Measurements from ENCODE around the gene MUC4.
"Not testable (repeated sequence)": the region's sequence is repeated elsewhere in the genome, so short reads cannot be mapped to it uniquely, and the experiment has no call there.

Gene MUC4

DNA sequence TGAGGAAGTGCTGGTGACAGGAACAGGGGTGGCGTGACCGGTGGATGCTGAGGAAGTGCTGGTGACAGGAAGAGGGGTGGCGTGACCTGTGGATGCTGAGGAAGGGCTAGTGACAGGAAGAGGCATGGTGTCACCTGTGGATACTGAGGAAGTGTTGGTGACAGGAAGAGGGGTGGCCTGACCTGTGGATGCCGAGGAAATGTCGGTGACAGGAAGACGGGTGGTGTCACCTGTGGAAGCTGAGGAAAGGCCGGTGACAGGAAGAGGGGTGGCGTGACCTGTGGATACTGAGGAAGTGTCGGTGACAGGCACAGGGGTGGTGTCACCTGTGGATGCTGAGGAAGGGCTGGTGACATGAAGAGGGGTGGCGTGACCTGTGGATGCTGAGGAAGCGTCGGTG, 30.5 kb downstream of the MUC4 start:
- not testable (repeated sequence) for DNase-seq (ENCODE audit: low read depth)

- no peak for DNase-seq (ENCODE audit: low read depth)
These were observed 33.8 kb downstream of the MUC4 start for GRCh38 chr3:195777975-195778374.

- DNase-seq (ENCODE audit: low read depth) = no peak
These were observed 36.8 kb downstream of the MUC4 start for GRCh38 chr3:195774917-195775316.

DNA sequence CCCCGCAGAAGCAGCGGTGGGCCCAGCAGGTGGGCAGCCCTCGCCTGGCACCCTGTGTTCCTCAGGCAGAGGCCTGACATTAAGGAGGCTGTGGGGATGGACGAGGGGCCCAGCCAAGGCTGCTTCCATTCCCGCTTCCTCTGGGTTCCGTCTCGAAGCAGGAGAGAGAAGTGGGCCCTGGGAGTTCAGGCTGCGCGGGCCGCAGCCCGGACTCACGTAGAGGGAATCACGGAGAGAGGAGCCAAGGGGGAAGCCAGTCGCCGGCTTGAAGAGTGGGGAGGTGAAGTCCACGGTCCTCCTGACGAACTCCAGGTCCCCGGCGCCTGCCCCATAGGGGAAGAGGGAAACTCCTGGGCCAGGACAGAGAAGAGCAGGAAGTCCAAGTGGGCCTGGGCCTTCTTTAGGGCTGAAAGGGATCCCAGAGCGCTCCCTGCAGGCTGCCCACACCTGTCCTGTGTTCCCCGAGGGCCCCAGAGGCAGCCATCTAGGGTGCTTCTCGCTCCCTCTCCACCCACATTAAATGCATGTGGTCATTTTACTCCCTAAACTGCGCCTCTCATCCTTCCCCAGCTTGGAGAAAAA, 37.7 kb downstream of the MUC4 start:
- no peak for DNase-seq (ENCODE audit: low read depth)

DNA sequence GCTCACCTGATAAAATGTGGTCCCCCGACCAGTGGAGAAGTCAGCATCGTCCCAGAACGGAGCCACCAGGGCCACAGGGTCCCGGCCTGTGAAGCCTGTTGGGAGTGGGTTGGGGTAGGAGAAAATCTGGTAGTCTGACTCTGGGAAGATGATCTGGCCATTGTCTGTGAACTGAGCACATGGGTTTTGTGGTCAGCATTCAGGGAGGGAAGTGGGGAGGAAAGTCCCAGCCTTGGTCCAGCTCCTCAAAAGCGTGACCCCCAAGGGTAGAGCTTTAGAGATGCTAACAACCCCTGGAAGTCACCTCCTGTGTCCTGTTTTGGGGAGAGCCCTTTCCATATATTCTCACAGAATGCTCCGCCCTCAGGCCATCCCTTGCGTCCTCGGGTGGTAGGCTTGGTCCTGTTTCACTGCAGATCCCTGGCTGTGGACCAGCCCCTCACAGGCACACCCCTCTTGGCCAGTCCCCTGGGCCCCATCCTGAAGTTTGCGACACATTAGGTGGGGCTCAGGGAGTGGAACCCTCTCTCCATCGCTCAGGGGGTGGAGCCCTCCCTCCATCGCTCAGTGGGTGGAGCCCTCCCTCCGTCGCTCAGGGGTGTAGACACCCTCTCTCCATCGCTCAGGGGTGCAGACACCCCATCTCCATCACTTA, 40.0 kb downstream of the MUC4 start:
- no peak for DNase-seq (ENCODE audit: low read depth)

- DNase-seq (ENCODE audit: low read depth) = not testable (repeated sequence)
These were observed 40.7 kb downstream of the MUC4 start for GRCh38 chr3:195770841-195771645.

DNA sequence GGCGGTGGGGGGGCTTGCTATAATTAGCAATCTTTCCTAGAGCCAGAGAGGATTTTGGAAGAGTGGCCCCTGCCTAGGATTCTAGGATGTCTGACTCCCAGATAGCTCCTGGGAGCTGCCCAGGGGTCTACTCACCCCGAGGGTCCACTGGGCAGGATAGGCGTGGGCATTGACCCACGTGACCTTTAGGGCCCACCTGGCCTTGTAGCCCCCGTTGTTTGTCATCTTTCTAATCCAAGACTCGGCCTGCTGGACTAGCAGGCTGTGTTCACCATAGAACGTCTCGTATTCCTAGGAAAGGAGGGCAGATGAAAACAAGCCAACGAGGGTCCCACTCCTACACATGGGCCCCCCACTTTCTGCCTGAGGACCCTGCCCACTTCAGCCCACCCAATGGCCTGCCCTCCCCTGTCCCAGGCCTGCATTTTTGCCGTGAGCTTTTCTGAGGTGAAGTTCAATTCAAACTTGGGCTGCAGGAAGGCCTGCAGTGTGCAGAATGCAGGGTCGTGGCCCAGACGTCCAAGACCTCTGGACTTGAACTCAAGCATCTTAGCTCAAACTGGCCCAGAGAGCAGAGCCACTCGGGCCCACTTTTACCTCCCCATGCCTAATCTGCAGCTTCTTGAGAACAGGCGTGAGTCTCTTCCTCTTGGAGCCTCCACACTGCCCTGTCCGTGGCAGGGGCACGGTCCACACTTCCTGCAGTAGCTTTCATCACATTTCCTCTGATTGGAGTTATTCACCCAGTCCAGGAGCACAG, 41.5 kb downstream of the MUC4 start:
- DNase-seq (ENCODE audit: low read depth) = no peak

DNA sequence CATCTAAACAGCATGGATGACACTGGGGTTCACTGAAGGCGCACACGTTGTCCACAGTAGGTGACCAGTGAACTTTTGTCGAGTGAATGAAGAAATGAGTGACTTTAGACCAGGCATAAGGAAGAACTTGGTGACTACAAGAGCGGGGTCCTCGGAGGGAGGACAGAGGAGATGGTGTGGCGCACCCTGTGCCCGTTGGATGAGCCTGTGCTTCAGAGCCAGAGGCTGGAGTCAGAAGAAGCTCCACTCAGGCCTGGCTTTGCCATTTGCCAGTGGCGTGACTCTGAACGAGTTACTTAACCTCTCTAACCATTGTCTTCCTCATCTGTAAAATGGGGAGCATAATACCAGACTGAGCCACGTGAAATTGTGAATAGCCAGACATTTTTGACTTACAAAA, 42.2 kb downstream of the MUC4 start:
- no peak for DNase-seq (ENCODE audit: low read depth)

DNA sequence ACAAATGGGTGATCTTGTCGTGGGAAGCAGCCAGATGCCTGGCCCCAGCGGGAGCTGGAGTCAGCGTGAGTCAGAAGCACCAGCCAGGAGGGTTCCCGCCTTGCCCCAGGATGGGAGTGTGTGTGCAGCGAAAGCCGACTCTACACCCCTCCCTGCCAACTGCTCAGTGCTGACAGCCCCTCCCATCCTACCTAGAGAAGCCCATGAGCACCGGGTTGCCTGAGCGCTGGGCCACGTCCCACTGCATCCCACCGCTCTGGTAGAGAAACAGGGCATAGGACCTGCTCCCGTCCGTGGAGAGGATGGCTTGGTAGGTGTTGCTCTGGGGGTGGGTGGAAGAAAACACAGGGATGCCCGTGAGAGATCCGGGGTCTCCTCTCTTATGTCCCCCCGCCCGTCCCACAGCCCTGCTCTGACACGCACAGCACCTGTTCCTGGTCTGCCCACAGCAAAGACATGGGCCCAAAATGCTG, 42.9 kb downstream of the MUC4 start:
- no peak for DNase-seq (ENCODE audit: low read depth)

GRCh38 chr3:195768414-195768813, 43.3 kb downstream of the MUC4 start:
- DNase-seq (ENCODE audit: low read depth) = no peak

GRCh38 chr3:195767792-195768191, 43.9 kb downstream of the MUC4 start:
- no peak for DNase-seq (ENCODE audit: low read depth)

DNA sequence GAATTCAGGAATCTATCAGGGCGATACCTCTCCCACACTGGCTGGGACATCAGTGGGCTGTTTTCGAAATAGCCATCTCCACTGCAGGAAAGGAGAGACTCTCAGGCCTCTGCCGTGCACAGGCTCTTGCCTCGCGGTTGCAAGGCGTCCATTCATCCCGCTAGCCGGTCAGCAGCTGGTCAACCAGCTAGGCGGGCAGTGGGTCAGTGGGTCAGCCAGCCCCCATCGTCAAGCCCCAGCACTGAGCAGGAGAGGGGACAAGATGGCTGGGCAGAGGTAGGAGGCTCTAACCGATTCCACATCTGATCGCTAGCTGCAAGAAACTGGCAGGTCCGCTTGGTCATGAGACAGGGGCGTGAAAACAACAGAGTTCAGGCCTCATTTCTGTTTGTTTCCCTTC, 45.1 kb downstream of the MUC4 start:
- no peak for DNase-seq (ENCODE audit: low read depth)

DNA sequence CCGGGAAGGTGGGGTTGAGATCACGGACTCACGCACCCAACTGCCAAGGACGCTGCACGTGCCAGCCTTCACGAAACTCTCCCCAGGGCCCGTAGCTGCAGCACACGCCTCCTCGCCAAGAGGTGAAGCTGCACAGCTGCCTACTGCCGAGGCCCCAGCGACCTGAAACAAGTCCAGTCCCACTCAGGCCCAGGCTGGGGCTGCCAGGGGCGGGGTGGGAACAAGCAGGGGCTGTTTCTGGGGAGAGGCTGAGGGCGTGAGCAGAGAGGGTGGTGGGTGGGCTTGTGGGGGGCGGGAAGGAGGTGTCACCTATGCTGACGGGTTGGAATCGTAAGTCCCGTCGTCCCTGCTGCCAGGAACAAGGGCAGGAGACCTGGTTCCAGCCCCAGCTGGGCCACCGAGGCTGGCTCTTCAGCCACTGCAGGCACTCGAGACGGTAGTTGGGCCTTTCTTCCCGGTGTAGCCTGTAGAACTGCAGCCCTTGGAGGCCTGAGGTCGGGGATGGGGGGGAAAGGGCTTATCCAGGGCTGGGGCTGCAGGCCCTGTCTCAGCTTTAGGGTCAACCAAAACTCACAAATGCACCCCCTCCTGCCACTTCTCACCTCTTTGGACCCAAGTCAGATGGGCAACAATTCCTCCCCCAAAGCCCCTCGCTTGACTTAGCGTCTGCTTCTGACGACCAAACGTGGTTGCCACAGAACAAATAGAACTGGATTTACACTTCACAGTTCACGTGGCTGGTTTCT, 46.6 kb downstream of the MUC4 start:
- DNase-seq (ENCODE audit: low read depth) = no peak

- DNase-seq (ENCODE audit: low read depth) = no peak
These were observed 47.6 kb downstream of the MUC4 start for GRCh38 chr3:195763843-195764825.

GRCh38 chr3:195763076-195763830, 48.5 kb downstream of the MUC4 start:
- no peak for DNase-seq (ENCODE audit: low read depth)

- no peak for DNase-seq (ENCODE audit: low read depth)
These were observed 49.1 kb downstream of the MUC4 start for GRCh38 chr3:195762611-195763010.

DNA sequence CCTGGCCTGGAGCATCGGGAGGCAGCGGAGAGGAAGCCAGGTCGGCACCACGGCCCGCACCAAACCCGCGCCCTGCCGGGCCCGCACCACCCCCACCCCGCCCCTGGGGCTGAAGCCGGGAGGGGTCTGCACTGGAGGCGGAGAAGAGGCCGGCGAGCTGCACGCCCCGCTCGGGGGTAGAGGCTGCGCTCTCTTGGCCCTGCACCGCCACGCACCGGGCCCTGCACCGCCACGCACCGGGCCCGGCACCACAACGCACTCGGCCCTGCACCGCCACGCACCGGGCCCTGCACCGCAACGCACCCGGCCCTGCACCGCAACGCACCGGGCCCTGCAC, 49.5 kb downstream of the MUC4 start:
- no peak for DNase-seq (ENCODE audit: low read depth)

DNA sequence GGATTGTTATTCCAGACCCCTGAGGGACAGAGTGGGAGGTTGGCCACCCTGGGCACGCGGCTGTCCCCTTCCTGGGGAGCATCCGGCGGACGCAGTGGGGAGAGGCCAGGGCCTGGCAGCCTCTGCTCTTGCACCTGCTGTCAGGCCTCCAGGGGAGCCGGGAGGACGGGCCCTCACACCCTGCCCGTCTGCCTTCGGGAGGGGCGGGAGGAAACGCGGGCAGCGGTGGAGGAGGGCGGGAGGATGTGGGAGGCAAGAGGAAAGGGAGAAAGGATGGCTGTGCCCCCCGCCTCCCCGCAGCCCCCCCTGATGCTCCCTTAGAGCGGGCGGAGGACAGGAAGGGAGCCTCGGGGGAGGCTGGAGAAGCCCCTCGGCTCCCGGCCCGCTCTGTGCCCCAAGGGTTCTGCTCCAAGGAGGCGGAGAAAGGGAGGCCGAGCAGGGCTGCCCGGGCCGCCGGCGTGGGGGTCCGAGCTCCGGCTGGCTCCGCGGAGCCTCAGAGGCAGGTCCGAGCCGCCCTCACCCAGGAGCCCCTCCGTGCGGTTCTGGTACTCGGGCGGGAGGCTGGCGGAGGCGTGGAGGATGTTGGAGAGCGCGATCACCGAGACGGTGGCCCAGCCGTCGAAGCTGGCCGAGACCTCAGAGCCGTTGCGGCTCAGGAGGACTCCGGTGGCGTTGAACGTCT, 50.0 kb downstream of the MUC4 start:
- no peak for DNase-seq (ENCODE audit: low read depth)

GRCh38 chr3:195761123-195761566, 50.6 kb downstream of the MUC4 start:
- DNase-seq (ENCODE audit: low read depth) = no peak

Measured in activated T-cell treated with anti-CD3 and anti-CD28 coated beads for 1 hour (primary cell).